HCT116 (cell line): ENCODE measurements around the gene WDR19. TPM values are rescaled to one million over a fixed set of nuclear protein-coding genes. Genes with fewer than 3 reads are reported as not detected.

ENCODE experiments used
- ATAC-seq: fragments of 200-7000 bp; cut with Tn5 transposase; 2 replicates; pipeline ENCODE4 v1.9.1; 2020; ENCODE audit warnings: mild to moderate bottlenecking, moderate library complexity
- BruUV-seq: library from RNA; stranded (reverse); fragments of 400-500 nt; replicated peaks from 2 replicates; lab custom pipeline; 2021; lab: Mats Ljungman, UMichigan
- CTCF ChIA-PET: fragments of 300-600 bp; sonication (Branson Sonifier 250); formaldehyde crosslinking; loops from one replicate; lab custom pipeline; 2021; ENCODE audit warnings: antibody characterized with exemption; lab: Charles Lee
- POLR2A ChIA-PET: fragments of 300-600, 350-600 bp; sonication (Branson Sonifier 250); formaldehyde crosslinking; loops from one replicate; lab custom pipeline; 2021; ENCODE audit warnings: antibody characterized with exemption; lab: Charles Lee
- RAD21 ChIA-PET, 2 experiments: fragments of 300-600 bp; sonication (Branson Sonifier 250); formaldehyde crosslinking; loops; one replicate each; lab custom pipeline; 2023; ENCODE audit warnings: low total read pairs in 2 of 2; ENCODE audit not compliant: uncharacterized antibody in 2 of 2, unreplicated experiment in 2 of 2, low non-redundant PET in 1 of 2; lab: Charles Lee
- DNase-seq: peaks from one replicate; pipeline ENCODE4 v3.0.0-alpha.2; 2010; ENCODE audit warnings: low read depth, low spot score
- H2AFZ ChIP-seq: fragments of 200-600 bp; shearing (Covaris generic), sonication (generic); 2 replicates; pipeline ENCODE4 v1.6.1; 2017; ENCODE audit warnings: low read depth, mixed run types, mixed read lengths, antibody characterized with exemption, low read length; ENCODE audit not compliant: poor library complexity, severe bottlenecking
- H3K27ac ChIP-seq: 2 replicates; pipeline ENCODE4 v1.5.1; 2012; ENCODE audit warnings: low read depth, low read length
- H3K27me3 ChIP-seq: fragments of 200-600 bp; sonication (generic); 2 replicates; pipeline ENCODE4 v1.6.1; 2016; ENCODE audit warnings: mixed run types, low read length, mixed read lengths; ENCODE audit not compliant: insufficient read depth
- H3K36me3 ChIP-seq, 2 experiments: fragments of 200-500 bp in 1 of 2; fragments of 200-600 bp in 1 of 2; sonication (Bioruptor generic) in 1 of 2; sonication (generic) in 1 of 2; 2 replicates each; pipeline versions ENCODE4 v1.5.1 to v1.6.1; 2014 to 2016; ENCODE audit warnings: low read length in 2 of 2, inconsistent platforms in 1 of 2, mixed read lengths in 1 of 2, mixed run types in 1 of 2; ENCODE audit not compliant: insufficient read depth in 2 of 2, control insufficient read depth in 1 of 2
- H3K4me1 ChIP-seq, 2 experiments: fragments of 200-600 bp in 1 of 2; sonication (generic) in 1 of 2; 2 replicates each; pipeline versions ENCODE4 v1.5.1 to v1.6.1; 2012 to 2017; ENCODE audit warnings: low read length in 2 of 2, inconsistent platforms in 1 of 2, mild to moderate bottlenecking in 1 of 2, mixed read lengths in 1 of 2, mixed run types in 1 of 2, moderate library complexity in 1 of 2; ENCODE audit not compliant: insufficient read depth in 2 of 2, control insufficient read depth in 1 of 2
- H3K4me2 ChIP-seq: fragments of 200-600 bp; sonication (generic); 2 replicates; pipeline ENCODE4 v1.6.1; 2017; ENCODE audit warnings: mixed run types, low read length, mixed read lengths
- H3K4me3 ChIP-seq, 2 experiments: fragments of 200-600 bp in 1 of 2; sonication (generic) in 1 of 2; replicated peaks in 1 of 2; 2 replicates each; pipeline ENCODE4 v1.5.1; 2011 to 2016; ENCODE audit warnings: low read length in 2 of 2, control low read depth in 1 of 2, low read depth in 1 of 2, mild to moderate bottlenecking in 1 of 2, mixed read lengths in 1 of 2, mixed run types in 1 of 2
- H3K79me2 ChIP-seq: fragments of 200-600 bp; sonication (generic); 2 replicates; pipeline ENCODE4 v1.6.1; 2017; ENCODE audit warnings: mild to moderate bottlenecking, mixed run types, low read length, moderate library complexity, mixed read lengths; ENCODE audit not compliant: insufficient read depth
- H3K9ac ChIP-seq: fragments of 200-600 bp; sonication (generic); 2 replicates; pipeline ENCODE4 v1.6.1; 2016; ENCODE audit warnings: low read length, mixed read lengths
- H3K9me2 ChIP-seq: fragments of 200-600 bp; sonication (generic), shearing (Covaris generic); 2 replicates; pipeline ENCODE4 v1.6.1; 2017; ENCODE audit warnings: mixed run types, mild to moderate bottlenecking, moderate library complexity; ENCODE audit not compliant: insufficient read depth
- H3K9me3 ChIP-seq, 2 experiments: fragments of 200-500 bp in 1 of 2; fragments of 200-600 bp in 1 of 2; sonication (Bioruptor generic) in 1 of 2; sonication (generic) in 1 of 2; 2 replicates each; pipeline ENCODE4 v1.6.1; 2014 to 2017; ENCODE audit warnings: low read length in 2 of 2, mixed read lengths in 2 of 2, inconsistent platforms in 1 of 2, low read depth in 1 of 2, mild to moderate bottlenecking in 1 of 2, mixed run types in 1 of 2, moderate library complexity in 1 of 2; ENCODE audit not compliant: control insufficient read depth in 1 of 2, insufficient read depth in 1 of 2
- H4K20me1 ChIP-seq: fragments of 200-600 bp; sonication (generic), shearing (Covaris generic); 2 replicates; pipeline ENCODE4 v1.6.1; 2017; ENCODE audit warnings: mixed run types, mild to moderate bottlenecking, moderate library complexity; ENCODE audit not compliant: insufficient read depth
- ATF3 ChIP-seq: IDR thresholded peaks from 2 replicates; pipeline ENCODE4 v1.6.1; 2012
- CBX3 ChIP-seq: IDR thresholded peaks from 2 replicates; pipeline ENCODE4 v1.6.1; 2012; ENCODE audit warnings: low read depth
- CEBPB ChIP-seq: IDR thresholded peaks from 2 replicates; pipeline ENCODE4 v1.6.1; 2012; ENCODE audit warnings: low read depth
- CTCF ChIP-seq, 3 experiments: fragments of 200-600 bp in 1 of 3; sonication (generic) in 1 of 3; IDR thresholded peaks in 2 of 3; conservative IDR thresholded peaks in 1 of 3; 2 replicates each; pipeline ENCODE4 v1.5.1; 2012 to 2017; ENCODE audit warnings: low read depth in 2 of 3, low read length in 2 of 3, antibody characterized with exemption in 1 of 3, borderline replicate concordance in 1 of 3, control low read depth in 1 of 3, mild to moderate bottlenecking in 1 of 3, mixed read lengths in 1 of 3, mixed run types in 1 of 3, moderate library complexity in 1 of 3; ENCODE audit not compliant: insufficient read depth in 1 of 3
- ELF1 ChIP-seq: IDR thresholded peaks from 2 replicates; pipeline ENCODE4 v1.6.1; 2012; ENCODE audit warnings: low read depth, borderline replicate concordance
- EZH2 ChIP-seq: fragments of 200-600 bp; sonication (generic); IDR thresholded peaks from 2 replicates; pipeline ENCODE4 v1.6.1; 2017; ENCODE audit warnings: antibody characterized with exemption, mixed run types
- EZH2phosphoT487 ChIP-seq: fragments of 200-600 bp; IDR thresholded peaks from 2 replicates; pipeline ENCODE4 v1.6.1; 2018; ENCODE audit warnings: antibody characterized with exemption, borderline replicate concordance
- JUND ChIP-seq: IDR thresholded peaks from 2 replicates; pipeline ENCODE4 v1.6.1; 2012
- MAX ChIP-seq: IDR thresholded peaks from 2 replicates; pipeline ENCODE4 v1.6.1; 2012
- POLR2A ChIP-seq: IDR thresholded peaks from 2 replicates; pipeline ENCODE4 v1.7.0; 2011; ENCODE audit warnings: borderline replicate concordance; ENCODE audit not compliant: insufficient read depth, insufficient read length; ENCODE audit errors: extremely low read depth
- RAD21 ChIP-seq: IDR thresholded peaks from 2 replicates; pipeline ENCODE4 v1.6.1; 2012; ENCODE audit warnings: low read depth, mild to moderate bottlenecking
- REST ChIP-seq: IDR thresholded peaks from 2 replicates; pipeline ENCODE4 v1.6.1; 2012; ENCODE audit warnings: low read depth
- SIN3A ChIP-seq: IDR thresholded peaks from 2 replicates; pipeline ENCODE4 v1.6.1; 2012; ENCODE audit warnings: low read depth
- SRF ChIP-seq: IDR thresholded peaks from 2 replicates; pipeline ENCODE4 v1.6.1; 2012; ENCODE audit warnings: low read depth
- TCF7L2 ChIP-seq: IDR thresholded peaks from 2 replicates; pipeline ENCODE4 v1.7.0; 2011; ENCODE audit warnings: borderline replicate concordance, inconsistent platforms; ENCODE audit not compliant: insufficient read depth, insufficient read length; ENCODE audit errors: extremely low read depth
- YY1 ChIP-seq: IDR thresholded peaks from 2 replicates; pipeline ENCODE4 v1.6.1; 2011; ENCODE audit warnings: low read length, low read depth, moderate library complexity, mild to moderate bottlenecking; ENCODE audit not compliant: insufficient replicate concordance; ENCODE audit errors: extremely low read depth
- ZBTB33 ChIP-seq: IDR thresholded peaks from 2 replicates; pipeline ENCODE4 v1.6.1; 2011; ENCODE audit warnings: mild to moderate bottlenecking, low read length, moderate library complexity; ENCODE audit not compliant: insufficient replicate concordance; ENCODE audit errors: extremely low read depth
- ZFX ChIP-seq: fragments of 450-650 bp; IDR thresholded peaks from 2 replicates; pipeline ENCODE4 v1.6.1; 2017
- ZNF274 ChIP-seq: fragments of 200-500 bp; sonication (Bioruptor generic); IDR thresholded peaks from 2 replicates; pipeline ENCODE4 v1.6.1; 2014; ENCODE audit warnings: mild to moderate bottlenecking, low read depth, low read length, inconsistent platforms
- intact Hi-C: fragments of 100-400 bp; cut with micrococcal nuclease; formaldehyde crosslinking; loops from 2 replicates; pipeline ENCODE4 v1.10.0; 2022
- total RNA-seq: library from RNA; stranded (reverse); gene quantifications from one replicate; pipeline ENCODE4 v1.2.1, GENCODE V29; 2021; ENCODE audit not compliant: unreplicated experiment

Gene WDR19
- total RNA-seq, 1 experiment from 2014 or later: 18.8 TPM

- no peak for TF ChIP-seq ZBTB33
- TF ChIP-seq ELF1: no peak
- TF ChIP-seq TCF7L2: no peak
- no peak for TF ChIP-seq JUND
- TF ChIP-seq REST: no peak
- no peak for TF ChIP-seq CEBPB
- no peak for TF ChIP-seq EZH2phosphoT487
- TF ChIP-seq MAX: no peak
- TF ChIP-seq EZH2: no peak
Measured at GRCh38 chr4:39201963-39202362, 19.6 kb downstream of the WDR19 start (continued).

GRCh38 chr4:39204543-39204942 is 22.2 kb downstream of the WDR19 start:
- no peak overlapping the region for H3K9ac ChIP-seq
- H3K9me2 ChIP-seq: no peaks in the 10 kb centered on the region
- DNase-seq (no peak), ATAC-seq (no peak)
- H2AFZ ChIP-seq: no peak overlapping the region
- H3K9me3 ChIP-seq: no peaks in the 10 kb centered on the region
- no peak overlapping the region for H3K27ac ChIP-seq
- H4K20me1 ChIP-seq: no peaks in the 10 kb centered on the region
- ChIA-PET RAD21 (no interaction called here), POLR2A (no interaction called here), CTCF (no interaction called here)
- no peak overlapping the region for H3K4me2 ChIP-seq
- no peaks in the 10 kb centered on the region for H3K27me3 ChIP-seq
- intact Hi-C loops: no loop called here
- 0 out of 4 replicates have a peak, but pooled peaks cover 0 to 3% of the 10 kb centered on the region in 2 experiments for H3K36me3 ChIP-seq
- H3K79me2 ChIP-seq: no peaks in the 10 kb centered on the region
- H3K4me1 ChIP-seq: no peaks in the 10 kb centered on the region
- no TSS peak for BruUV-seq
- H3K4me3 ChIP-seq: no peak overlapping the region
- no peak for TF ChIP-seq RAD21
- TF ChIP-seq YY1: no peak
- no peak for TF ChIP-seq ZFX
- no peak for TF ChIP-seq POLR2A
- TF ChIP-seq EZH2phosphoT487: no peak
- TF ChIP-seq CTCF (IDR thresholded peaks at IDR 0.05 in 2 of 3, conservative IDR thresholded peaks at IDR 0.05 in 1 of 3; ENCODE audit: borderline replicate concordance in 1 of 3, insufficient read depth in 1 of 3, low read depth in 2 of 3, low read length in 2 of 3): no peak
- no peak for TF ChIP-seq ZNF274
- TF ChIP-seq EZH2: no peak
- no peak for TF ChIP-seq SIN3A
- no peak for TF ChIP-seq SRF
- no peak for TF ChIP-seq ATF3
- no peak for TF ChIP-seq CBX3
